HepG2 (cell line): ENCODE measurements around the gene SERPINA6. TPM values are rescaled to one million over a fixed set of nuclear protein-coding genes. Genes with fewer than 3 reads are reported as not detected.

Experiments
- CENPT ChIP-seq: sonication (generic); formaldehyde crosslinking; IDR thresholded peaks from 2 replicates; pipeline ENCODE4 v1.8.0; 2022; ENCODE audit warnings: low read depth, mild to moderate bottlenecking, moderate library complexity, missing genetic modification reagents
- EED ChIP-seq: sonication (generic); formaldehyde crosslinking; IDR thresholded peaks from 2 replicates; pipeline ENCODE4 v1.5.0; 2020; ENCODE audit warnings: mild to moderate bottlenecking, missing genetic modification reagents
- FUBP1 ChIP-seq: sonication (generic); formaldehyde crosslinking; IDR thresholded peaks from 2 replicates; pipeline ENCODE4 v1.5.1; 2020; ENCODE audit warnings: missing genetic modification reagents, mild to moderate bottlenecking, borderline replicate concordance
- MLX ChIP-seq: IDR thresholded peaks from 2 replicates; pipeline ENCODE4 v1.6.1; 2016
- RNF219 ChIP-seq: sonication (generic); formaldehyde crosslinking; IDR thresholded peaks from 2 replicates; pipeline ENCODE4 v1.5.0; 2020; ENCODE audit warnings: mild to moderate bottlenecking, missing genetic modification reagents
- STAT6 ChIP-seq: sonication (generic); formaldehyde crosslinking; IDR thresholded peaks from 2 replicates; pipeline ENCODE4 v1.4.0; 2020; ENCODE audit warnings: missing genetic modification reagents, mild to moderate bottlenecking, borderline replicate concordance
- TBL1XR1 ChIP-seq: fragments of 150-350 bp; IDR thresholded peaks from 2 replicates; pipeline ENCODE4 v1.6.1; 2014; ENCODE audit warnings: borderline replicate concordance, low read length; ENCODE audit not compliant: partially characterized antibody
- ZNF597 ChIP-seq: sonication (generic); formaldehyde crosslinking; IDR thresholded peaks from 2 replicates; pipeline ENCODE4 v1.5.0; 2020; ENCODE audit warnings: missing genetic modification reagents
- ZNF619 ChIP-seq: sonication (generic); formaldehyde crosslinking; IDR thresholded peaks from 2 replicates; pipeline ENCODE4 v1.4.0; 2020; ENCODE audit warnings: mild to moderate bottlenecking, missing genetic modification reagents
- ZNF652 ChIP-seq: IDR thresholded peaks from 2 replicates; pipeline ENCODE4 v1.6.1; 2016; ENCODE audit warnings: low read depth, borderline replicate concordance
- ZNF687 ChIP-seq: sonication (generic); formaldehyde crosslinking; IDR thresholded peaks from 2 replicates; pipeline ENCODE4 v1.5.1; 2020; ENCODE audit warnings: mild to moderate bottlenecking, missing genetic modification reagents, moderate library complexity
- ZNF772 ChIP-seq: sonication (generic); formaldehyde crosslinking; IDR thresholded peaks from 2 replicates; pipeline ENCODE4 v1.5.0; 2020; ENCODE audit warnings: mild to moderate bottlenecking, missing genetic modification reagents
- ZNF891 ChIP-seq: sonication (generic); formaldehyde crosslinking; IDR thresholded peaks from 2 replicates; pipeline ENCODE4 v1.5.0; 2020; ENCODE audit warnings: mild to moderate bottlenecking, missing genetic modification reagents
- polyA plus RNA-seq, 8 experiments: library from polyadenylated mRNA; depleted of rRNA in 3 of 8; stranded (reverse) in 7 of 8; unstranded in 1 of 8; fragments of >200 nt; fragmentation: Illumina TruSeq in 4 of 8; extraction: Trizol in 4 of 8; gene quantifications; 2 replicates each; pipeline versions ENCODE4 v1.2.1 to v1.2.3, GENCODE V29; 2011 to 2016; ENCODE audit warnings: low read depth in 4 of 8, missing spikeins in 1 of 8, mixed read lengths in 1 of 8; ENCODE audit not compliant: insufficient read depth in 1 of 8
- total RNA-seq, 5 experiments: library from RNA; depleted of rRNA; stranded (reverse); fragments of >200 nt; fragmentation: Illumina TruSeq; extraction: Trizol; gene quantifications; 2 replicates each; pipeline ENCODE4 v1.2.3, GENCODE V29; 2016; ENCODE audit warnings: low read depth in 1 of 5

Gene SERPINA6
- total and polyA plus RNA-seq, 2 of the 13 experiments (the other 11 are each of a cell fraction or from before 2014, with no cell fraction given) = 260 to 333 TPM

GRCh38 chr14:94321421-94322271 lies 1.5 kb downstream of the SERPINA6 start (continued):
- no peak for TF ChIP-seq RNF219 (CRISPR knock-in tag)
- TF ChIP-seq STAT6 (CRISPR knock-in tag) = 0 out of 2 replicates have a peak, but pooled peaks have one; percentile 36
- TF ChIP-seq TBL1XR1 = no peak
- no peak for TF ChIP-seq ZNF619 (CRISPR knock-in tag)
- no peak for TF ChIP-seq ZNF652 (CRISPR knock-in tag)
- peak; percentile 67; the same call in 1 of the 2 replicates for TF ChIP-seq ZNF891
- 0 out of 2 replicates have a peak, but pooled peaks have one; percentile 55 for TF ChIP-seq ZNF772
- no peak for TF ChIP-seq ZNF597 (CRISPR knock-in tag)
- no peak for TF ChIP-seq MLX
- no peak for TF ChIP-seq FUBP1 (CRISPR knock-in tag)
- TF ChIP-seq ZNF687 = peak; percentile 68
- no peak for TF ChIP-seq EED
- no peak for TF ChIP-seq CENPT (CRISPR knock-in tag)
